Osteoblast (primary cell): ENCODE data around the gene ARHGAP18. TPM values are rescaled to one million over a fixed set of nuclear protein-coding genes. Genes with fewer than 3 reads are reported as not detected.

Experiments used
- DNase-seq: peaks from one replicate; pipeline ENCODE4 v3.0.0; 2011; ENCODE audit warnings: low spot score, mixed read lengths; ENCODE audit not compliant: insufficient read length; ENCODE audit errors: missing footprints
- H2AFZ ChIP-seq: 2 replicates; pipeline ENCODE4 v1.6.0; 2011; ENCODE audit warnings: mild to moderate bottlenecking, low read length
- H3K27ac ChIP-seq: 2 replicates; pipeline ENCODE4 v1.5.1; 2011; ENCODE audit warnings: mild to moderate bottlenecking, low read depth, low read length, moderate library complexity
- H3K27me3 ChIP-seq: 2 replicates; pipeline ENCODE4 v1.6.0; 2012; ENCODE audit warnings: mild to moderate bottlenecking, control low read depth, inconsistent platforms, low read length, moderate library complexity; ENCODE audit not compliant: insufficient read depth
- H3K36me3 ChIP-seq: 2 replicates; pipeline ENCODE4 v1.5.1; 2011; ENCODE audit warnings: mild to moderate bottlenecking, low read length, control low read depth, moderate library complexity; ENCODE audit not compliant: insufficient read depth
- H3K4me1 ChIP-seq: 2 replicates; pipeline ENCODE4 v1.5.1; 2011; ENCODE audit warnings: mild to moderate bottlenecking, low read length, control low read depth, moderate library complexity; ENCODE audit not compliant: insufficient read depth
- H3K4me2 ChIP-seq: 2 replicates; pipeline ENCODE4 v1.6.0; 2011; ENCODE audit warnings: mild to moderate bottlenecking, low read length; ENCODE audit not compliant: insufficient read depth
- H3K4me3 ChIP-seq: fragments of 200-600 bp; sonication (generic); 3 replicates; pipeline ENCODE4 v1.5.1; 2012; ENCODE audit warnings: mild to moderate bottlenecking, low read length, inconsistent platforms; ENCODE audit not compliant: insufficient read depth
- H3K79me2 ChIP-seq: 2 replicates; pipeline ENCODE4 v1.6.0; 2012; ENCODE audit warnings: mild to moderate bottlenecking, low read length, control low read depth, inconsistent platforms; ENCODE audit not compliant: insufficient read depth
- H3K9me3 ChIP-seq: 2 replicates; pipeline ENCODE4 v1.5.1; 2011; ENCODE audit warnings: low read depth, low read length, control low read depth
- H4K20me1 ChIP-seq: 2 replicates; pipeline ENCODE4 v1.6.0; 2012; ENCODE audit warnings: mild to moderate bottlenecking, low read length, control low read depth; ENCODE audit not compliant: insufficient read depth
- total RNA-seq: library from RNA; depleted of rRNA; stranded (reverse); fragments of >200 nt; gene quantifications from 2 replicates; pipeline ENCODE4 v1.2.3, GENCODE V29; 2012
- TF ChIP-seq, protein P1 (sequence below): IDR thresholded peaks from 2 replicates; pipeline ENCODE4 v1.5.1; 2011; ENCODE audit warnings: mild to moderate bottlenecking, low read depth, low read length, moderate library complexity; ENCODE audit errors: extremely low read depth

The ARHGAP18 gene
- total RNA-seq, 1 donor: 21.0 TPM

DNA sequence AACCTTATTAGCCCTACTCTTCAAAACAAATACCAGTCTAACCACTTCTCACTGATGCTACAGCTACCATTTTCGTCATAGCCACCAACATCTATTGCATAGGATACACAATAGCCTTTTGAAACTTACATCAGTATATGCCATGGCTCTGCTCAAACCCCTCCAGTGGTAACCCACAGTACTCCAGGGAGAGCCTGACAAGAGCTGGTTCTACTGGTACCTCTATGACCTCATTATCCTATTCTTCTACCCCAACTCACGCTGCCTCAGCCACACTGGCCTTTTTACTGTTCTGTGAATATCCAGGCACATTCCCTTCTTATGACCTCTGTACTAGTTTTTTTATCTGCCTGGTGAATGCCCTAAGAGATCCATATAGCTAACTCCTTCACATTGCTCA is 157.6 kb downstream of the ARHGAP18 start:
- Histone ChIP-seq H3K79me2 (no peaks in the 10 kb centered on the region), H4K20me1 (no peaks in the 10 kb centered on the region), H3K27me3 (no peaks in the 10 kb centered on the region), H3K4me1 (peaks cover 4% of the 10 kb centered on the region), H3K27ac (no peak overlapping the region), H2AFZ (no peak overlapping the region), H3K9me3 (no peaks in the 10 kb centered on the region), H3K4me3 (no peak overlapping the region), H3K4me2 (no peak overlapping the region), H3K36me3 (no peaks in the 10 kb centered on the region)
- DNase-seq: no peak
- TF ChIP-seq, protein P1, sequence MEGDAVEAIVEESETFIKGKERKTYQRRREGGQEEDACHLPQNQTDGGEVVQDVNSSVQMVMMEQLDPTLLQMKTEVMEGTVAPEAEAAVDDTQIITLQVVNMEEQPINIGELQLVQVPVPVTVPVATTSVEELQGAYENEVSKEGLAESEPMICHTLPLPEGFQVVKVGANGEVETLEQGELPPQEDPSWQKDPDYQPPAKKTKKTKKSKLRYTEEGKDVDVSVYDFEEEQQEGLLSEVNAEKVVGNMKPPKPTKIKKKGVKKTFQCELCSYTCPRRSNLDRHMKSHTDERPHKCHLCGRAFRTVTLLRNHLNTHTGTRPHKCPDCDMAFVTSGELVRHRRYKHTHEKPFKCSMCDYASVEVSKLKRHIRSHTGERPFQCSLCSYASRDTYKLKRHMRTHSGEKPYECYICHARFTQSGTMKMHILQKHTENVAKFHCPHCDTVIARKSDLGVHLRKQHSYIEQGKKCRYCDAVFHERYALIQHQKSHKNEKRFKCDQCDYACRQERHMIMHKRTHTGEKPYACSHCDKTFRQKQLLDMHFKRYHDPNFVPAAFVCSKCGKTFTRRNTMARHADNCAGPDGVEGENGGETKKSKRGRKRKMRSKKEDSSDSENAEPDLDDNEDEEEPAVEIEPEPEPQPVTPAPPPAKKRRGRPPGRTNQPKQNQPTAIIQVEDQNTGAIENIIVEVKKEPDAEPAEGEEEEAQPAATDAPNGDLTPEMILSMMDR: no peak

DNA sequence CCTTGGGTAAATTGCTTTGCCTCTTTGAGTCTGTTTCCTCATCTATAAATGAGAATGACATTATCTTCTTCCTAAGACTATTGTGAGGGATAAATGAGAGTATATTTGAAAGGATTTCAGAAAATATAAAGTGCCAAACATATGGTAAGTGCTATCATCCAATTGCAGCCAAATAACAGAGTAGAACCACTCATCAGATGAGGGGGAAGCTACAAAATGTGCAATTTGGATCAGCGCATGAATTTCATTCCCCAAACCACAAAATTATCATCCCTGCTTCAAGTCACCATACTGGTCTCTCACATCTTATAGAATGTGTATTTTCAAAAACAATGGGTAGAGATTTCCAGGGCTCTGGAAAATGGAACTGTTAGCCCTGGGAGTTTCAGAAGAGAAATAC is 158.5 kb downstream of the ARHGAP18 start:
- Histone ChIP-seq H4K20me1 (no peaks in the 10 kb centered on the region), H3K4me3 (no peak overlapping the region), H2AFZ (no peak overlapping the region), H3K79me2 (no peaks in the 10 kb centered on the region), H3K9me3 (no peaks in the 10 kb centered on the region), H3K27ac (no peak overlapping the region), H3K4me2 (no peak overlapping the region), H3K27me3 (no peaks in the 10 kb centered on the region), H3K4me1 (peaks cover 4% of the 10 kb centered on the region), H3K36me3 (no peaks in the 10 kb centered on the region)
- DNase-seq: no peak
- TF ChIP-seq, protein P1: no peak

- H3K79me2 ChIP-seq: no peaks in the 10 kb centered on the region
- H3K4me3 ChIP-seq: no peak overlapping the region
- no peak overlapping the region for H3K27ac ChIP-seq
- no peak overlapping the region for H3K4me2 ChIP-seq
- no peaks in the 10 kb centered on the region for H3K36me3 ChIP-seq
- H3K4me1 ChIP-seq: no peaks in the 10 kb centered on the region
- H4K20me1 ChIP-seq: no peaks in the 10 kb centered on the region
- H2AFZ ChIP-seq: no peak overlapping the region
- TF ChIP-seq, protein P1: no peak
- no peaks in the 10 kb centered on the region for H3K27me3 ChIP-seq
- H3K9me3 ChIP-seq: no peaks in the 10 kb centered on the region
- DNase-seq: no peak
Measured at GRCh38 chr6:129546702-129547101, 163.3 kb downstream of the ARHGAP18 start.

GRCh38 chr6:129544892-129545612 is 164.9 kb downstream of the ARHGAP18 start:
- no peak overlapping the region for H3K4me2 ChIP-seq
- H2AFZ ChIP-seq: no peak overlapping the region
- no peaks in the 10 kb centered on the region for H3K79me2 ChIP-seq
- no peak overlapping the region for H3K4me3 ChIP-seq
- no peaks in the 10 kb centered on the region for H4K20me1 ChIP-seq
- no peaks in the 10 kb centered on the region for H3K4me1 ChIP-seq
- H3K27ac ChIP-seq: no peak overlapping the region
- H3K36me3 ChIP-seq: no peaks in the 10 kb centered on the region
- H3K9me3 ChIP-seq: no peaks in the 10 kb centered on the region
- TF ChIP-seq, protein P1: no peak
- DNase-seq: no peak
- no peaks in the 10 kb centered on the region for H3K27me3 ChIP-seq
